Prostate gland (tissue), 2 donors: ENCODE data around the gene KIR3DL1.

Source experiments
- CTCF ChIP-seq, 4 experiments: fragments of 200-600 bp in 2 of 4; fragments of 450-650 bp in 2 of 4; sonication (generic) in 2 of 4; IDR thresholded peaks; 1 replicate in 3 of 4; 2 replicates in 1 of 4; pipeline ENCODE4 v1.5.1; 2016 to 2019; ENCODE audit warnings: antibody characterized with exemption in 4 of 4, mild to moderate bottlenecking in 2 of 4, moderate library complexity in 2 of 4
- POLR2A ChIP-seq: fragments of 450-650 bp; IDR thresholded peaks from one replicate; pipeline ENCODE4 v1.6.1; 2016; ENCODE audit warnings: antibody characterized with exemption, mild to moderate bottlenecking

GRCh38 chr19:54806516-54806838 is 9.8 kb upstream of the KIR3DL1 start:
- TF ChIP-seq CTCF (IDR thresholded peaks at IDR 0.05) (no peak), POLR2A (no peak)
